Endothelial cell of umbilical vein (primary cell): ENCODE results near the gene PDE1C. TPM values are rescaled to one million over a fixed set of nuclear protein-coding genes. Genes with fewer than 3 reads are reported as not detected.

Source experiments
- BruUV-seq: library from RNA; stranded (reverse); fragments of 400-500 nt; replicated peaks from 2 replicates; lab custom pipeline; 2021; lab: Mats Ljungman, UMichigan
- CTCF ChIA-PET: fragments of 300-600, 350-600 bp; sonication (Branson Sonifier 250); formaldehyde crosslinking; loops from one replicate; lab custom pipeline; 2021; ENCODE audit warnings: antibody characterized with exemption, inconsistent platforms; lab: Charles Lee
- POLR2A ChIA-PET: fragments of 300-600, 350-600 bp; sonication (Branson Sonifier 250); formaldehyde crosslinking; loops from one replicate; lab custom pipeline; 2021; ENCODE audit warnings: antibody characterized with exemption, inconsistent platforms; lab: Charles Lee
- DNase-seq: peaks from one replicate; pipeline ENCODE4 v3.0.0-alpha.2; 2011; ENCODE audit warnings: low read depth, low spot score
- FAIRE-seq: peaks from 2 replicates; lab custom pipeline; 2011; peaks lifted over from hg19 to GRCh38; lab: Jason Lieb, UNC
- H2AFZ ChIP-seq: 2 replicates; pipeline ENCODE4 v1.6.0; 2012; ENCODE audit warnings: low read depth, low read length, control low read depth, inconsistent platforms
- H3K27ac ChIP-seq: 2 replicates; pipeline ENCODE4 v1.5.1; 2011; ENCODE audit warnings: low read depth, mild to moderate bottlenecking, control low read depth, low read length, moderate library complexity; ENCODE audit not compliant: insufficient read depth
- H3K27me3 ChIP-seq, 2 experiments: 2 replicates each; pipeline versions ENCODE4 v1.6.0 to v1.6.1; 2011; ENCODE audit warnings: low read length in 2 of 2, mixed read lengths in 1 of 2; ENCODE audit not compliant: control insufficient read depth in 2 of 2, insufficient read depth in 2 of 2
- H3K36me3 ChIP-seq, 2 experiments: 2 replicates in 1 of 2; 3 replicates in 1 of 2; pipeline ENCODE4 v1.5.1; 2011; ENCODE audit warnings: low read length in 2 of 2, mild to moderate bottlenecking in 1 of 2, moderate library complexity in 1 of 2; ENCODE audit not compliant: control insufficient read depth in 2 of 2, insufficient read depth in 2 of 2; ENCODE audit errors: extremely low read depth in 1 of 2
- H3K4me1 ChIP-seq: 3 replicates; pipeline ENCODE4 v1.5.1; 2011; ENCODE audit warnings: mild to moderate bottlenecking, low read length; ENCODE audit not compliant: control insufficient read depth, insufficient read depth; ENCODE audit errors: extremely low read depth
- H3K4me2 ChIP-seq: 2 replicates; pipeline ENCODE4 v1.6.1; 2011; ENCODE audit warnings: low read length, control low read depth, mixed read lengths; ENCODE audit not compliant: insufficient read depth
- H3K4me3 ChIP-seq, 3 experiments: fragments of 200-600 bp in 1 of 3; sonication (generic), shearing (Covaris generic) in 1 of 3; replicated peaks in 1 of 3; 2 replicates each; pipeline ENCODE4 v1.5.1; 2011 to 2016; ENCODE audit warnings: control low read depth in 3 of 3, low read length in 3 of 3, mild to moderate bottlenecking in 2 of 3, inconsistent platforms in 1 of 3, low read depth in 1 of 3, moderate library complexity in 1 of 3; ENCODE audit not compliant: insufficient read depth in 1 of 3
- H3K79me2 ChIP-seq: 2 replicates; pipeline ENCODE4 v1.6.0; 2012; ENCODE audit warnings: low read length, inconsistent platforms; ENCODE audit not compliant: control insufficient read depth, insufficient read depth
- H3K9ac ChIP-seq: replicated peaks from 2 replicates; pipeline ENCODE3; 2011; ENCODE audit warnings: low read length, control low read depth; ENCODE audit not compliant: insufficient read depth; ENCODE audit errors: extremely low read depth
- H3K9me1 ChIP-seq: replicated peaks from 3 replicates; pipeline ENCODE4 v1.6.0; 2011; ENCODE audit warnings: mild to moderate bottlenecking, low read length; ENCODE audit not compliant: control insufficient read depth, insufficient read depth; ENCODE audit errors: extremely low read depth
- H3K9me3 ChIP-seq: replicated peaks from 2 replicates; pipeline ENCODE4 v1.5.1; 2012; ENCODE audit warnings: low read length, inconsistent platforms; ENCODE audit not compliant: control insufficient read depth, insufficient read depth
- H4K20me1 ChIP-seq: replicated peaks from 2 replicates; pipeline ENCODE3; 2011; ENCODE audit warnings: mild to moderate bottlenecking, low read length; ENCODE audit not compliant: control insufficient read depth, insufficient read depth; ENCODE audit errors: extremely low read depth
- EZH2 ChIP-seq: IDR thresholded peaks from 2 replicates; pipeline ENCODE4 v1.6.1; 2012; ENCODE audit warnings: borderline replicate concordance, low read depth, mild to moderate bottlenecking, moderate library complexity, low read length, inconsistent platforms; ENCODE audit not compliant: severe bottlenecking
- FOS ChIP-seq: IDR thresholded peaks from 2 replicates; pipeline ENCODE4 v1.6.1; 2011; ENCODE audit warnings: mild to moderate bottlenecking, low read length, moderate library complexity, borderline replicate concordance; ENCODE audit not compliant: insufficient read depth
- GATA2 ChIP-seq: IDR thresholded peaks from 2 replicates; pipeline ENCODE4 v1.7.0; 2011; ENCODE audit warnings: low read depth, mild to moderate bottlenecking, moderate library complexity, mixed read lengths, low read length; ENCODE audit not compliant: insufficient read length, insufficient read depth
- JUN ChIP-seq: IDR thresholded peaks from 2 replicates; pipeline ENCODE4 v1.6.1; 2011; ENCODE audit warnings: borderline replicate concordance, low read depth; ENCODE audit not compliant: insufficient read length, insufficient read depth
- MYC ChIP-seq: IDR thresholded peaks from one replicate; pipeline ENCODE4 v1.6.1; 2011; ENCODE audit warnings: mild to moderate bottlenecking, low read depth, low read length
- POLR2A ChIP-seq: IDR thresholded peaks from 2 replicates; pipeline ENCODE4 v1.6.1; 2012; ENCODE audit warnings: low read depth, mild to moderate bottlenecking, control low read depth, low read length
- POLR2AphosphoS5 ChIP-seq: IDR thresholded peaks from 2 replicates; pipeline ENCODE4 v1.6.1; 2012; ENCODE audit warnings: low read depth, mild to moderate bottlenecking, control low read depth, low read length, moderate library complexity; ENCODE audit not compliant: insufficient read depth
- dilution Hi-C: fragments of 300-500 bp; cut with MboI; formaldehyde crosslinking; loops from one replicate; pipeline ENCODE4 v1.15.0; 2019; ENCODE audit warnings: low sequenced_read_pairs; ENCODE audit not compliant: extremely low pct_ligation_motif_present
- intact Hi-C: fragments of 100-400 bp; cut with micrococcal nuclease; formaldehyde crosslinking; loops from one replicate; pipeline ENCODE4 v1.10.0; 2022
- polyA plus RNA-seq, 4 experiments: library from polyadenylated mRNA; depleted of rRNA in 3 of 4; stranded (reverse) in 3 of 4; unstranded in 1 of 4; fragments of >200 nt; gene quantifications; 2 replicates each; pipeline versions ENCODE4 v1.2.1 to v1.2.3, GENCODE V29; 2011 to 2012; ENCODE audit warnings: missing spikeins in 1 of 4
- total RNA-seq: library from RNA; stranded (reverse); gene quantifications from 2 replicates; pipeline ENCODE4 v1.2.3, GENCODE V29; 2021
- TF ChIP-seq, protein P1 (sequence below), 2 donors: IDR thresholded peaks; 1 replicate in 1 of 2; 2 replicates in 1 of 2; pipeline ENCODE4 v1.5.1; 2011; ENCODE audit warnings: low read length in 2 of 2, mild to moderate bottlenecking in 2 of 2, moderate library complexity in 2 of 2, control low read depth in 1 of 2, inconsistent platforms in 1 of 2, low read depth in 1 of 2; ENCODE audit not compliant: insufficient read depth in 1 of 2; ENCODE audit errors: extremely low read depth in 1 of 2
- TF ChIP-seq, protein P2 (sequence below): IDR thresholded peaks from 2 replicates; pipeline ENCODE4 v1.6.1; 2011; ENCODE audit not compliant: insufficient read depth, insufficient read length

Gene PDE1C
- total and polyA plus RNA-seq, 2 donors (not counting 3 experiments of a cell fraction or from before 2014, with no cell fraction given) = 0.90 to 3.1 TPM

DNA sequence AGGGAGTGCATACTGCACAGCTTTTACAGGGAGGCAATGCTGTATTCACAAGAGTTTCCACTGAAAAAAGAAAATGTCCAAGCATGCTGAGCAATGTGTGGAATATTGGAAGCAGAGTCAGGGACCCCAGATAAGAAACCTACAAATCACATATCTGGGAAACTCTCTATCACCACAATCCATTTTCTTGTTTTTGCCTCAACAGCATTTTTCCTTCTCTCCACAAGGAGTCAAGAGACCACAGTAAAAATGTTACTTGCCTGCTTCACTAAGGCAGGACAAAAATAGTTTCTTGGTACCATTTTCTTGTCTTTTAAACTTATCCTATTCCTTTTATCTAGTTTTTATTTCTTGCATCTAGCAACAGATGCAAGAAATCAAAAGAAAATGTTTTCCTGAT lies 19.5 kb upstream of the PDE1C start:
- ChIA-PET CTCF (interaction anchor here (0.6 to 2.0 kb wide), 2 partner anchors 16 to 75 kb away, joined by 3 to 5 read pairs; no protein-coding TSS in a partner anchor), POLR2A (no interaction called here)
- TF ChIP-seq POLR2AphosphoS5 (no peak), JUN (no peak), FOS (no peak), MYC (no peak), GATA2 (no peak), EZH2 (no peak), POLR2A (no peak)
- TF ChIP-seq, protein P1, sequence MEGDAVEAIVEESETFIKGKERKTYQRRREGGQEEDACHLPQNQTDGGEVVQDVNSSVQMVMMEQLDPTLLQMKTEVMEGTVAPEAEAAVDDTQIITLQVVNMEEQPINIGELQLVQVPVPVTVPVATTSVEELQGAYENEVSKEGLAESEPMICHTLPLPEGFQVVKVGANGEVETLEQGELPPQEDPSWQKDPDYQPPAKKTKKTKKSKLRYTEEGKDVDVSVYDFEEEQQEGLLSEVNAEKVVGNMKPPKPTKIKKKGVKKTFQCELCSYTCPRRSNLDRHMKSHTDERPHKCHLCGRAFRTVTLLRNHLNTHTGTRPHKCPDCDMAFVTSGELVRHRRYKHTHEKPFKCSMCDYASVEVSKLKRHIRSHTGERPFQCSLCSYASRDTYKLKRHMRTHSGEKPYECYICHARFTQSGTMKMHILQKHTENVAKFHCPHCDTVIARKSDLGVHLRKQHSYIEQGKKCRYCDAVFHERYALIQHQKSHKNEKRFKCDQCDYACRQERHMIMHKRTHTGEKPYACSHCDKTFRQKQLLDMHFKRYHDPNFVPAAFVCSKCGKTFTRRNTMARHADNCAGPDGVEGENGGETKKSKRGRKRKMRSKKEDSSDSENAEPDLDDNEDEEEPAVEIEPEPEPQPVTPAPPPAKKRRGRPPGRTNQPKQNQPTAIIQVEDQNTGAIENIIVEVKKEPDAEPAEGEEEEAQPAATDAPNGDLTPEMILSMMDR (IDR thresholded peaks at IDR 0.05; ENCODE audit: extremely low read depth in 1 of 2, insufficient read depth in 1 of 2, low read depth in 1 of 2, low read length in 2 of 2) = no peak
- TF ChIP-seq, protein P2, sequence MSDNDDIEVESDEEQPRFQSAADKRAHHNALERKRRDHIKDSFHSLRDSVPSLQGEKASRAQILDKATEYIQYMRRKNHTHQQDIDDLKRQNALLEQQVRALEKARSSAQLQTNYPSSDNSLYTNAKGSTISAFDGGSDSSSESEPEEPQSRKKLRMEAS = no peak
- H3K79me2 ChIP-seq = no peaks in the 10 kb centered on the region
- H3K9me3 ChIP-seq = no peaks in the 10 kb centered on the region
- H3K4me1 ChIP-seq = no peaks in the 10 kb centered on the region
- no TSS peak for BruUV-seq
- no peaks in the 10 kb centered on the region for H3K9me1 ChIP-seq
- no peaks in the 10 kb centered on the region for H3K27me3 ChIP-seq
- no peak overlapping the region for H3K27ac ChIP-seq
- no peak overlapping the region for H3K9ac ChIP-seq
- H3K4me2 ChIP-seq = no peak overlapping the region
- H4K20me1 ChIP-seq = no peaks in the 10 kb centered on the region
- no peak overlapping the region for H2AFZ ChIP-seq
- DNase-seq = no peak
- no peaks in the 10 kb centered on the region for H3K36me3 ChIP-seq
- H3K4me3 ChIP-seq = no peak overlapping the region
- intact Hi-C loops = no loop called here
- dilution Hi-C loops = no loop called here
- FAIRE-seq = no peak
